Loucy (cell line): Measurements from ENCODE around the gene CDK16.

Experiments used
- H2AFZ ChIP-seq: fragments of 200-600 bp; sonication (generic); 2 replicates; pipeline ENCODE4 v1.6.0; 2016; ENCODE audit warnings: antibody characterized with exemption, mild to moderate bottlenecking, low read length, moderate library complexity
- H3F3A ChIP-seq: fragments of 200-600 bp; 2 replicates; pipeline ENCODE4 v1.6.0; 2016; ENCODE audit warnings: antibody characterized with exemption, low read depth, mild to moderate bottlenecking
- H3K27me3 ChIP-seq: fragments of 200-600 bp; sonication (generic); 2 replicates; pipeline ENCODE4 v1.6.1; 2014; ENCODE audit warnings: low read length, mild to moderate bottlenecking; ENCODE audit not compliant: insufficient read depth, poor library complexity, severe bottlenecking
- H3K36me3 ChIP-seq: fragments of 200-600 bp; sonication (generic); 2 replicates; pipeline ENCODE4 v1.6.1; 2016; ENCODE audit warnings: low read length; ENCODE audit not compliant: insufficient read depth
- H3K4me1 ChIP-seq: fragments of 200-600 bp; sonication (generic); 2 replicates; pipeline ENCODE4 v1.5.1; 2014; ENCODE audit warnings: low read length, mild to moderate bottlenecking; ENCODE audit not compliant: insufficient read depth, poor library complexity, severe bottlenecking
- H3K4me2 ChIP-seq: fragments of 200-600 bp; sonication (generic); 2 replicates; pipeline ENCODE4 v1.6.0; 2014; ENCODE audit warnings: antibody characterized with exemption, low read length, low read depth, mild to moderate bottlenecking; ENCODE audit not compliant: poor library complexity, severe bottlenecking
- H3K4me3 ChIP-seq: fragments of 200-600 bp; sonication (generic); 2 replicates; pipeline ENCODE4 v1.5.1; 2014; ENCODE audit warnings: low read length, mild to moderate bottlenecking, mixed read lengths; ENCODE audit not compliant: poor library complexity, severe bottlenecking
- H3K79me2 ChIP-seq: fragments of 200-600 bp; sonication (generic); 2 replicates; pipeline ENCODE4 v1.6.1; 2014; ENCODE audit warnings: low read length; ENCODE audit not compliant: insufficient read depth
- H3K9ac ChIP-seq: fragments of 200-600 bp; sonication (generic); 2 replicates; pipeline ENCODE4 v1.6.0; 2014; ENCODE audit warnings: mild to moderate bottlenecking, low read depth, low read length, moderate library complexity; ENCODE audit not compliant: poor library complexity, severe bottlenecking
- H3K9me2 ChIP-seq: fragments of 200-600 bp; sonication (generic); replicated peaks from 2 replicates; pipeline ENCODE4 v1.6.1; 2016; ENCODE audit warnings: low read depth, low read length, mixed read lengths
- H3K9me3 ChIP-seq: fragments of 200-600 bp; sonication (generic); 2 replicates; pipeline ENCODE4 v1.6.1; 2014; ENCODE audit warnings: mild to moderate bottlenecking, antibody characterized with exemption, low read length, low read depth; ENCODE audit not compliant: insufficient read depth
- H4K20me1 ChIP-seq: fragments of 200-600 bp; sonication (generic); 2 replicates; pipeline ENCODE4 v1.6.0; 2014; ENCODE audit warnings: antibody characterized with exemption, low read length, mild to moderate bottlenecking; ENCODE audit not compliant: insufficient read depth, poor library complexity, severe bottlenecking
- CTCF ChIP-seq: fragments of 200-600 bp; sonication (generic); conservative IDR thresholded peaks from 2 replicates; pipeline ENCODE4 v1.5.1; 2014; ENCODE audit warnings: mild to moderate bottlenecking, antibody characterized with exemption, low read length
- EZH2phosphoT487 ChIP-seq: fragments of 200-600 bp; IDR thresholded peaks from 2 replicates; pipeline ENCODE4 v1.6.1; 2018; ENCODE audit warnings: antibody characterized with exemption, mild to moderate bottlenecking, moderate library complexity, borderline replicate concordance

The CDK16 gene

GRCh38 chrX:47198026-47198686, 20.3 kb upstream of the CDK16 start:
- Histone ChIP-seq H3K79me2 (peaks cover 57% of the 10 kb centered on the region), H3K9me2 (no peaks in the 10 kb centered on the region), H3K9me3 (no peaks in the 10 kb centered on the region), H3F3A (no peaks in the 10 kb centered on the region), H2AFZ (no peak overlapping the region), H3K4me2 (peak overlapping the region; percentile 92), H3K27me3 (peaks cover 5% of the 10 kb centered on the region), H3K4me3 (peak overlapping the region; percentile 97), H3K4me1 (peaks cover 28% of the 10 kb centered on the region), H4K20me1 (peaks cover 40% of the 10 kb centered on the region), H3K9ac (no peak overlapping the region), H3K36me3 (peaks cover 45% of the 10 kb centered on the region; the same call in 1 of the 2 replicates)
- TF ChIP-seq EZH2phosphoT487 = no peak
- no peak for TF ChIP-seq CTCF

- H3K27me3 ChIP-seq = peaks cover 5% of the 10 kb centered on the region
- H3F3A ChIP-seq = no peaks in the 10 kb centered on the region
- no peak overlapping the region for H3K4me3 ChIP-seq
- peaks cover 28% of the 10 kb centered on the region for H3K4me1 ChIP-seq
- peaks cover 57% of the 10 kb centered on the region for H3K79me2 ChIP-seq
- peaks cover 40% of the 10 kb centered on the region for H4K20me1 ChIP-seq
- H3K9me2 ChIP-seq = no peaks in the 10 kb centered on the region
- no peak overlapping the region for H2AFZ ChIP-seq
- TF ChIP-seq CTCF = no peak
- no peak for TF ChIP-seq EZH2phosphoT487
- no peak overlapping the region for H3K9ac ChIP-seq
- H3K4me2 ChIP-seq = peak overlapping the region; percentile 92
- H3K9me3 ChIP-seq = no peaks in the 10 kb centered on the region
- H3K36me3 ChIP-seq = peaks cover 49% of the 10 kb centered on the region; the same call in 1 of the 2 replicates
Measured at GRCh38 chrX:47198687-47199080, 19.8 kb upstream of the CDK16 start.

- Histone ChIP-seq H3K9ac (no peak overlapping the region), H3K79me2 (peaks cover 51% of the 10 kb centered on the region), H3F3A (no peaks in the 10 kb centered on the region), H3K9me3 (no peaks in the 10 kb centered on the region), H3K4me3 (no peak overlapping the region), H3K27me3 (no peaks in the 10 kb centered on the region), H3K4me1 (peaks cover 28% of the 10 kb centered on the region), H3K36me3 (peaks cover 53% of the 10 kb centered on the region; the same call in 1 of the 2 replicates), H4K20me1 (peaks cover 34% of the 10 kb centered on the region), H2AFZ (no peak overlapping the region), H3K9me2 (no peaks in the 10 kb centered on the region), H3K4me2 (no peak overlapping the region)
- TF ChIP-seq CTCF (no peak), EZH2phosphoT487 (no peak)
Measured at GRCh38 chrX:47199286-47199685, 19.2 kb upstream of the CDK16 start.
